Measurements from ENCODE around the gene RNF145. TPM values are rescaled to one million over a fixed set of nuclear protein-coding genes. Genes with fewer than 3 reads are reported as not detected.

The RNF145 gene
- total RNA-seq, 1 donor = 18.6 TPM

- no peak for DNase-seq (ENCODE audit: low read depth in 2 of 3, low spot score in 2 of 3)
Measured at GRCh38 chr5:159218595-159219023, 9.3 kb upstream of the RNF145 start.

GRCh38 chr5:159217236-159217635 lies 7.9 kb upstream of the RNF145 start:
- DNase-seq (ENCODE audit: low read depth in 2 of 3, low spot score in 2 of 3) = no peak

- DNase-seq (ENCODE audit: low read depth in 2 of 3, low spot score in 2 of 3) = no peak
Measured at GRCh38 chr5:159216454-159216853, 7.1 kb upstream of the RNF145 start.

GRCh38 chr5:159215886-159216285 lies 6.5 kb upstream of the RNF145 start:
- DNase-seq (ENCODE audit: low read depth in 2 of 3, low spot score in 2 of 3) = no peak

DNA sequence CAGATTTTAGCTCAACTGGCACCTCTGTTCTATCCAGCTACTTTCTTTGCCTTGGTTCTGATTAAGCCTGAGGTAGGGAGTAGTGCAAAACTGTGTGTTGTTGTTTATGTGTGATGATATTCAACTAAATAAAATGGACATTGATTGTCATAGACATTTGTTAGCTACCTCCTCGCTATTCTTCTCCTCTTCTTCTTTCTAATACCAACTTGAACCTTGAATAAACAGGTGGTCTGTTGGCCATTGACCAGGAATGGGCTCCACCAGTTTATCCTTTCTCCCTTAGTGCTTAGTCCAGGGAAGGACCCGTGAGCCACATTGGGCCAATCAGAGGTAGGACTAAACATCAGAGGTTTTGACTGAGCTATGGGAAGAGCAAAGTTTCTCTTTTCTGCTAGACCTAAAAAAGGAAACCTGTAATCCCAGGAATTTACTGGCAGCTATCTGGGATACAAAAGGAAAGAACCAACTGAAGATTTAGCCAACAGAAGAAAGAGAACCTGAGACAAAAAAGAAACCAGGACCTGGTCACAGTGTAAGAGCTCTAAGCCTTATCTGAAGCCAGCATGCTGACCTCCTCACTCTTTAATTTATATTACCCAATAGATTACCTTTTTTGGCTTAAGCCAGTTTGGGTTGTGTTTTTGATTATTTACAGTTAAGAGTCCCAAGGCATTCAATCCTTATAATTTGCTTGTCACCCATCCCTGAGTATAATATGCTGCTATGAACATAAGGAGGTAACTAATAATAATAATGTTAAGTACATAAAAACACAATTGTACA lies 5.3 kb upstream of the RNF145 start:
- DNase-seq (ENCODE audit: low read depth in 2 of 3, low spot score in 2 of 3) = no peak

GRCh38 chr5:159212657-159213462 lies 3.5 kb upstream of the RNF145 start:
- no peak for DNase-seq (ENCODE audit: low read depth in 2 of 3, low spot score in 2 of 3)

DNA sequence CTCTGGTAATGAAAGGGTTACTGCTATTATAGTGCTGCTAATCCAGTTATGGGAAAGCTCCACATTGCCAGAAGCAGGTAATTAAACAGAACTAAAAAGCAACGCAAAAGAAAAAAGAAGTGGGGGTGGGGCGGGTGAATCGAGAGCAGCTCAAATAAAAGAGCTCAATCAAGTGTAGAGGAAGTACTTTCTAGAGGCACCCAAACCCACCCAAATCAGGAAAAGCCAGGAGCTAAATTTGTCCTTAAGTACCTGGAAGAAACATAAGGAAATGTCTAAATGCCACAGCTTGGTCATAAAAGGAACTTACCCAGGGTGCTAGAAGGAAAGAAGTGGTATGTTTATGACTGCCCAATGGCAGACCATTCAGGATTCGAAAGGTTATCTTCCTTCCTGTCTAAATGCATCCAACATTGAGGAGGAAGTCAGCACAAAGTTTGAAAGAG lies 2.4 kb upstream of the RNF145 start:
- DNase-seq (ENCODE audit: low read depth in 2 of 3, low spot score in 2 of 3) = peak in 1 of 3 donors; percentile 11

DNA sequence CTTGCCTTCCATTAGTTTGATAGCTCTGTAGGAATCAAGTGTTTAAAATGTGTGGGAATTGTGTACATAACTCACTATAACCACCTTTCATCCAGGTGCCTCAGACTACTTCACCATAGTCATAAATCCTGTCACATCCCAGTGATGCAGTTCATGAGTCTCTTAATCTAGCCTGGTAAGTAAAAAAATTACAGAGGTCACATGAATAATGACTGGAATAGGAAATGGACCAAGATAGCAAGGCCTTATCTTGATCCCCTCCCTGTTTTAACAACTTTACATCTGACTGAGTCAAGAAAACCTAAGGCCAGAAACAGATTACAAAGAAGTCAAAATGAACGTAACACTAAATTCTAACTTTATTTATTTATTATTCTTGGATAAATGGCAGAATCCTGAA lies 1.5 kb upstream of the RNF145 start:
- no peak for DNase-seq (ENCODE audit: low read depth in 2 of 3, low spot score in 2 of 3)

- DNase-seq (ENCODE audit: low read depth in 2 of 3, low spot score in 2 of 3) = no peak
Measured at GRCh38 chr5:159210210-159210661, 883 bp upstream of the RNF145 start.

DNA sequence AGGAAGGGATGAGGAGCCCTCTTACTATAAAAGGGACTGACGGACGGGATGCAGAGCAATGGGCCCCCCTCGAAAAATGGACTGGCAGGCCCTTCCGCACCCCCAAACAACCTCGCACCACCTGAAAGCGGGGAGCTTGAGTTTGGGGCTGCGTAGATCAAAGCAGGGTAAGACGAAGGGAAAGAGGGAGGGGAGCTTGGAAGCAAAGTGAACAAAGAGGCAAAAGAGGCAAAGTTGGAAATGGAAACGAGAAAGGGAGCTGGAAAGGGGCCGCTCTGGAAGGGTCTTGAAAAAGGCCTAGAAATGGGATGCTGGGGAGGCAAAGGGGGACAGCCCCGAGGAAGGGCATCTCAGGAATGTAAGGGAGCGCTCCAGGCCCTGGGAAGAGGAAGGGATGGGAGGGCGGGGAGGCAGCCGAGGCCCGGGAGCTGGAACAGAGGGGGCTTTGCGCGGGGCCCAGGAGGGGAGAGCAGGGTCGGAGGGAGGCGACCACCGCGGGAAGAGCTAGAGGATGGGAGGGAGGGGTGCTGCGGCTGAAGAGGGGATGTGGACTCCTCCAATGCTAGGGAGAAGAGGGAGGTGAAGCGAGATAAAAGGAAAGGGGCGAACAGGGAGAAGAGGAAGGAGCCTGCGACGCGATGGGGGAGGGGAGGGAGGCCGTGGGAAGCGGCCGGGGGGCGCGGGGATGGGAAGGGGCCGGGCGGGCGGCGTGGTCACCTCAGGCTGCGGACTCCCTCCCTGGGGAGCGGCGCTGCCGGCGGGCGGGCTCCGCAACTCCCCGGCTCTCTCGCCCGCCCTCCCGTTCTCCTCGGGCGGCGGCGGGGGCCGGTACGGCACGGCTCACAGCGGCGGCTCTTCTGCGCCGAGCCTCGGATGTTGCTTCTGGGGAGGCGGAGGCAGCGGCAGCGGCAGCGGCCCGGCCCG lies 577 bp downstream of the RNF145 start:
- peak in 1 of 3 donors; percentile 18 for DNase-seq (ENCODE audit: low read depth in 2 of 3, low spot score in 2 of 3)

- DNase-seq (ENCODE audit: low read depth in 2 of 3, low spot score in 2 of 3) = peak; percentile 66 to 92 (median 90)
Measured at GRCh38 chr5:159207686-159208513, 1.5 kb downstream of the RNF145 start.

- no peak for DNase-seq (ENCODE audit: low read depth in 2 of 3, low spot score in 2 of 3)
Measured at GRCh38 chr5:159207222-159207685, 2.1 kb downstream of the RNF145 start.

DNA sequence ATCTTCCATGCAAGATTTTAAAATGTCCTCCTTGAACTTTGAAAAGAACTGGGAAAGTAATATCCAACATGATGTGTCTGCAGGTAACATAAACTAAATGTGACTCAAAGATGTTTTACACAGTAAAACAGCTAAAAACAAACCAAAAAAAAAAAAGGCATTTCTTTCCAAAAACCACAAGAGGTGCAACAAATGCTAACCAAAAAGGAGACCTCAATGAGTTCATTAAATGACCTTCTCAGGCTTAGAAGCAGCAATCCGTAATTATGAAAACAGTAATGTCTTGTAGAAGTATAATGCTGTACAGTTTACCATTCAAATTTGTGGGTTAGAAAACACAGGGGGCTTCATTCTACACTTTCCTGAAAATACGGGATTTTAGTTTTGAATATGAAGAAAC lies 2.5 kb downstream of the RNF145 start:
- no peak for DNase-seq (ENCODE audit: low read depth in 2 of 3, low spot score in 2 of 3)

DNA sequence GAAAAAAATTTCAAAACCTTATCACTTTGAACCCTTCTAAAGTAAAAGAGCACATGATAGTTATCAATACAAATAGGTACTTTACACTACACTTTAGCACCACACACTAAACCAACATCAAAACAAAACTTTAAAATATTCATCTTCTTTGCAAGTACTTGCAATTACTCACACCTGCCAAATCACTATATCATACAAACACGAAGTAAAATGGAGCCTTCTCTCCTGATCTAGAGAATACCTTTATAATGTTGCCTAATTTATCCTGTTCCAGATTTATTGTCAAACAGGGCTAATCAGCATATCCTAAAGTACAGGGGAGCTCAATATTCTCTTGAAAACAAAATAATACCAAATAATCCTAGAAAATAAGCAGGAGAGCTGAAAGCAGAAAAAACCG lies 3.0 kb downstream of the RNF145 start:
- no peak for DNase-seq (ENCODE audit: low read depth in 2 of 3, low spot score in 2 of 3)

DNA sequence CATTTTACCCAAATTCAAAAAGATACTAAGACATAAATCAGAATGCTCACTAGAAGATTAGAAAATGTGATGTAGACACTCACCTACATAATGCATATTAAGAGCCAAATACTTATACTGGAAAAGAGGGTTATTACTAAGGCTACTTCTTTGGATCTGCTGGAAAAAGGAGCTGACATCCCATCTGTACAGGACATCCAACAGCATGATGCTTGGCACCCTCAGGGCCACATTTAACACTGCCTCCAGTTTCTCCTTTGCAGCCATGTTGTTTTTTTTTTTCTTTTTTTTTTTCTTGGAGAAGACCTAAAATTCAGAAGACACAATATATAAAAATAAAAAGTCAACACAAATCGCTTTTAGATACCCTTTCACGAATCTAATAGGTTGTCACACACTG lies 6.0 kb downstream of the RNF145 start:
- no peak for DNase-seq (ENCODE audit: low read depth in 2 of 3, low spot score in 2 of 3)

DNA sequence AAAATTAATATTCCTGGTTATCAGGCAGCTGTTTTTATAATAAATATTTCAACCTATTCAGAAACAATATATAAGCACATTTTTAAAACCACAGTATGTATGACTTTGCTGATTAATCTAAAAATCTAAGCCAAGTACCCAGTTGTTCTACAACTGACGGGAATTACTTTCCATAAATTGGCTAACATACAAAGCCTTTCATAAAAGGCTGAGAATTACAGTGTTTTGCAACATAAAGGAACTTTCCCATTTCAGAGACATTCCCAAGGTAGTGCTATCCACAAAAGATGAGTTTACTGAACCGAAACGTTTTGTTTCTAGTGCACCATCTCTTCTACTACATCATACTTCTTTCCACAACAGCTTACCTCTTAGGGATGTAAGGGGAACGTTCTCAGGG lies 7.2 kb downstream of the RNF145 start:
- DNase-seq (ENCODE audit: low read depth in 2 of 3, low spot score in 2 of 3) = no peak

GRCh38 chr5:159199780-159200179 lies 9.6 kb downstream of the RNF145 start:
- DNase-seq (ENCODE audit: low read depth in 2 of 3, low spot score in 2 of 3) = no peak

- no peak for DNase-seq (ENCODE audit: low read depth in 2 of 3, low spot score in 2 of 3)
Measured at GRCh38 chr5:159199225-159199624, 10.1 kb downstream of the RNF145 start.

Data from hematopoietic multipotent progenitor cell (in vitro differentiated cells).